NCI-H1105 treated with DMSO at 0.1 percent for 48 hours (cell line): Measurements from ENCODE around the gene NELFCD.
"Not testable (repeated sequence)": the region's sequence is repeated elsewhere in the genome, so short reads cannot be mapped to it uniquely, and the experiment has no call there.

Source experiments
- DNase-seq: peaks from one replicate; lab custom pipeline; 2025; lab: John Stamatoyannopoulos, UW

NELFCD gene

GRCh38 chr20:59010321-59010994 is 29.4 kb downstream of the NELFCD start:
- no peak for DNase-seq

DNA sequence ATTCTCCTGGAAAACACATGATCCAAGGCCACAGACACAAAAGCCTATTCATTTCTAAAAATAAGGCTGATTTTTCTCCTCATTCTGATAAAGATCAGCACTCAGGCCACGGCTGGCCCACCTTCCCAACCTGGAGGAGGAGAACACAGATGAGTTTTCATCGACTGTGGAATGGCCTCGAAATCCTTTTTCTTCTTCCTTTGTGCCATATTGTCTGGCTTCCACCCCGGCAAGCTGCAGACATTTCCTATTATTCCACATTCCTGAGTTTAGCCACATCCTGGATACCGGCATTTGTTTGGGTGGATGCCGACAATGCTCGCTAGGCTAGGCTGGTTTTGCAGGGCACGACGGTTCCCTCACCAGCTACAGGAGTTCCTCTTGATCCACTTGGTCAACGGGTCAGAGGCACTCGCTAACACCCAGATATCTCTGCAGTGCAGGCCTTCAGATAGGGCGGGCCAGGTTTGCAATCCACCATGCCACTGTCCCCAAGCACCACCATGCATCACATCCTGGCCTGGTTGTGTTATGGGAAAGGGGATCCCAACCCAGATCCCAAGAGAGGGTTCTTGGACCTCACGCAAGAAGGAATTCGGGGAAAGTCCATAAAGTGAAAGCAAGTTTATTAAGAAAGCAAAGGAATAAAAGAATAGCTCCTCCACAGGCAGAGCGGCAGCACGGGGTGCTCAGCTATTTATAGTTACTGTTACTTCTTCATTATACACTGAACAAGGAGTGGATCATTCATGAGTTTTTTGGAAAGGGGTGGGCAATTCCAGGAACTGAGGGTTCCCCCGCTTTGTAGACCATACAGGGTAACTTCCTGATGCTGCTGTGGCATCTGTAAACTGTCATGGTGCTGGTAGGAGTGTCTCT is 30.2 kb downstream of the NELFCD start:
- no peak for DNase-seq

- DNase-seq: not testable (repeated sequence)
These were observed 30.8 kb downstream of the NELFCD start for GRCh38 chr20:59011874-59012157.

DNA sequence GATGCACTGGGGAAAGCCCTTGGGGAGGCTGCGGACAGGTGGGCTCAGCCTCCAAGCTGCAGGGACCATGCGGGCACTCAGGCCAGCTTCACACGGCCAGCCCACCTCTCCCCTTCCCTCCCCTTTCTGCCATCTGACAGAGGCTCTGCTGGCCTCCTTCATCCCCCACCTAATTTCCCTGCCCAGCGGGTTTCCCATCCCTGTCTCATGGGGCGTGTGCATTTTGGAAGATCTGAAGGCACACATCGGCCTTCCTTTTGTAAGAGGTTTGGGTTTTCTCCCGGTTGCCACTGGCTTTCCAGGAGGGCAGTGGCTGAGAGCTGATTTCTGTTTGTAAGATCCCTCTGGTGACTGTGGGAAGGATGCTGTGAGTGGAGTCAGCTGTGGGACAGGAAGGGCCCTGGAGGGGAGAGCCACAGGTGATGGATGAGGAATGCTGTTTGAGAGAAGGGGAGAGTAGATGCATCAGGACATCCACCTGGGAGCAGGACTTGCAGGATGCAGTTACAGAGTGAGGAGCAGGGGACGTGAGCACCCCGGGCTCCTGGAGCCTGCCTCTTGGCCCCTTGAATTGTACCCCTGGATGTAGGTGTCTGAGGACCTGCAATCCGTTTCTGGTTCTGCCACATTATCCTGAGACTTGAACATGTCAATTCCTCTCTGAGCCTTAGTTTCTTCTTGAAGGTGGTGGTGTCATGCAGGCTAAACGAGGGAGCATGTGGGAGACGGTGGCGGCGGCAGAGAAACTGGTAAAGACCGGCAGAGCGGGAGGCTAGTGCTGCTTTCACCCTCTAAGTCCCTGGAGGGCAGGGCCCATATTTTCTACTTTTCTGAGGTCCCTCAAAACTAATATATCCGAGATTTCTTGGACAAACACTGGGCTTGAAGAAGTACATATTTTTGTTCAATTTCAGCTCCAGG is 32.2 kb downstream of the NELFCD start:
- DNase-seq: no peak

DNA sequence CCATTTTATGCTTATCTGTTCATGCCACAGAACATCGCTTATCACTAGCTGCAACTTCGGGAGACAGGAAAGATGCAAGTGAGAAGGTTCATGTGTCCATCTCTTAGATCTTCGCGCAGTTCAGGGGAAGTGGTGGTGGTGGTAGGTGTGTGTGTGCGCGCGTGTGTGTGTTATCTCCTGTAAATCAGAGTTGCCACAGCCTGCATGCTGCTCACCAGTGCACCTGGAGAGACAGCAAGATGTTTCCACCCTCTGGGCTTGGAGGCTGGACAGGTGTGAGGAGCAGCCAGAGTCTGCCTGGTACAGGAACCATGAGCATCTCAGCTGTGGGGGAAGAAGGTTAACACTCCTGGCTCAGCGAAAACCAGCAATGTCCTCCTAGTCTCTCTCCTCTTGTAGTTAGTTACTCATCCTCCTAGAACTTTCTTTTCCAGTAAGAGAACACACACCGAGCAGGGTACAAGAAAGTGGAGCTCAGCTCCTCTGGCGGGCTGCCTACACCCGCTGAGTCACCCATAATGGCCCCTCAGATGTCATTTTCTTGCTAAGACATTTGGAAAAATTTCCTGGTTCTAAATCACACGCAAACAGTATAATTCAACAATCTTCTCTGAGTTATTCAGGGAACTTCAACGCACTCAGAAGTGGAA is 33.0 kb downstream of the NELFCD start:
- no peak for DNase-seq

DNA sequence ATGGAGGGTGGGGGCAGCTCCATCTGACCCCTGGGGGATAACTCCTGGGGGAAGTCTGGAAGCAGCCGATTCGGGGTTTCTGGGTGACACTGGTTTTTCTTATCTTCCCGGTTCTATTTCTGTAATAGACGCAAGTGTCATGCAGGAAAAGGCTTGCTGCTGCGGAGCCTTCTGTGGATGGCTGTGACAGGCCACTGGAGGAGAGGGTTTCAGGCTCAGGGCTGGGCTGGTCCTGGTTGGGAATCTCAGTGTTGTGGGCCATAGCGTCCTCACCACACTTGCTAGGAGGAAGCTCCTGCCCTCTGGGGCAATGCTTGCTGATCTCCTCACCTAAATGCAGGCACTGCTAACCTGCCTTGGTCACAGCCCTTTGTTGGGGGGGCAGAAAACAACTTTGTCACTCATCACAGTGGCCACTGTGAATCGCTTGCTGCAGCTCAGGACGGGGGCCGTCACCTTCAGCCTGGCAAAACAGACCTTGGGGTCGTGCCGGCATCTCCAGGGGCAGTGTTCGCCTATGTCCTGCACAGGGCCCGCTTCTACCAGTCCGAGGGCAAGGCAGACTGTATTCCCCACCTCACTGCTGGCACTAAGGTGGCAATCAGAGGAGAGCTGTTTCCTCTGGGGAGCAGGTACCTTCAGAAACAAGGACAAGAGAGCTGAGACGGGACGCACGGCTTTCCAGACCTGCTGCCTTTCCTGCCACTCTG is 33.8 kb downstream of the NELFCD start:
- no peak for DNase-seq

DNA sequence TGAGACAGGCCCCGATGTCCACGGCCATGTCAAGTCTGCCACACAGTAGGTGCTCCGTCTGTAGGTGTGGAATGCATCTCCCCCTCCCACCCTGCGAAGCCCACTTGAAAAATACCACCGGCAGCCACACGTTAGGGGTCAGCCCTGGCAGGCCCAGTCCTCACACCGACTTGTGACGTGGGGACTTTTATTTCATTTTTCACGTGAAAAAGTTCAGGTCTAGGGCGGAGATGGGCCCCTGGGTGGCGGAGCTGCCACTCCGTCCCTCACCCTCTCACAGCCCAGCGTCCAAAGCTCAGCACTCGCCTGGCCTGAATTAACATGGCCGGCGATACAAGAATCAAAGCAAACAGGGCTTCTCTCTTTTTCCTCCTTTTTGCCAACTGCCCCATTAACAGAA is 34.4 kb downstream of the NELFCD start:
- DNase-seq: no peak

GRCh38 chr20:59015812-59016711 is 35.0 kb downstream of the NELFCD start:
- DNase-seq: no peak

DNA sequence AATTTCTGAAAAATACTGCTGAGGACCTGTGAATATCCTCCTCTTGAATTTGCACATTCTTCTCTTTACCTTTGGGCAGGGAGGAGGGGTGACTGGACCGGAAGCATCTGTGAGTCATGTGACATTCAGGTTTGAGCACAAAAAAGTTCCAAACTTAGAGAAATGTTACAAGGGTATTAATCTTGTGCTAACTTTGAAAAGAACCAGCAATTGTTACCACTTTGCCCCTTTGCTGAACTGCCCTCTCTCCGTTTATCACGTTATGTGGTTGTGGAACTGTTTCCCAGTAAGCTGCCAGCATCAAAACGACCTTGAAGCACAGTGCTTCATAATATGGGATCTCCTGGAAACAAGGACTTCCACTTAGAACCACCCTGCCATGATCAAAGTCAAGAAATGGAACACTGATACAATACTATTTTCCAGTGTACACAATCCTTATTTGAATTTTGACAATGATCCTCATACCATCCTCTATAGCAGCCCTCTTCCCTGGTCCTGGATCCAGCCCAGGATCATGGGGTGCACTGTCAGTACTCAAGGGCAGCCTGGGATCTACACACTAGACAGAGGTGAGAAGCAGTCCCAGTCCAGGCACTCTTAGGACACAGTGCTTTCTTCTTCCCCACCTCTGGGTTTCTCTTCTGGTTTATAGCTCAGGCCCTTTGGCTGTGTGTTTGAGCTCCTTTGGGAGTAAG is 35.9 kb downstream of the NELFCD start:
- DNase-seq: no peak

GRCh38 chr20:59017493-59018231 is 36.6 kb downstream of the NELFCD start:
- no peak for DNase-seq

- DNase-seq: no peak
These were observed 37.8 kb downstream of the NELFCD start for GRCh38 chr20:59018817-59019216.

GRCh38 chr20:59019217-59019616 is 38.2 kb downstream of the NELFCD start, which contains the start of gene TUBB1:
TUBB1 (plus strand) TSS chr20:59019429; CDS start chr20:59019523, 94 bp downstream.
- no peak for DNase-seq

GRCh38 chr20:59020938-59021551 is 40.0 kb downstream of the NELFCD start:
- DNase-seq: no peak

DNA sequence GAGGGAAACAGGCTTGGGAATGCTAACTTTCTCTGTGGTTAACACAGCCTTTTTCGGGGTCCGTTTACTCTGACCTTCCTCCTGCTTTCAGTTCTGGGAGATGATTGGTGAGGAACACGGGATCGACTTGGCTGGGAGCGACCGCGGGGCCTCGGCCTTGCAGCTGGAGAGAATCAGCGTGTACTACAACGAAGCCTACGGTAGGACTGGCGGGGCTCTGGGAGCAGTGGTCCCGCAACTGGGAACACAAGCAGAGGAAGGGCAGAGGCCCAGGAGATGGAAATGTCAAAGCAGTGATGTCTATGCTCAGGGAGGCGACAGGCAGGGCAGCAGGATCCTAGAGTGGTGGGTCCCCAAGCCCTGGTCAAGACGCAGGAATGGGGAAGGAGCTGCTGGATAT is 41.7 kb downstream of the NELFCD start:
- no peak for DNase-seq

- no peak for DNase-seq
These were observed 42.6 kb downstream of the NELFCD start for GRCh38 chr20:59023616-59024015.

DNA sequence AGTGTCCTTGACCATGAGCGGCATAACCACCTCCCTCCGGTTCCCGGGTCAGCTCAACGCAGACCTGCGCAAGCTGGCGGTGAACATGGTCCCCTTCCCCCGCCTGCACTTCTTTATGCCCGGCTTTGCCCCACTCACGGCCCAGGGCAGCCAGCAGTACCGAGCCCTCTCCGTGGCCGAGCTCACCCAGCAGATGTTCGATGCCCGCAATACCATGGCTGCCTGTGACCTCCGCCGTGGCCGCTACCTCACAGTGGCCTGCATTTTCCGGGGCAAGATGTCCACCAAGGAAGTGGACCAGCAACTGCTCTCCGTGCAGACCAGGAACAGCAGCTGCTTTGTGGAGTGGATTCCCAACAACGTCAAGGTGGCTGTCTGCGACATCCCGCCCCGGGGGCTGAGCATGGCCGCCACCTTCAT is 43.1 kb downstream of the NELFCD start:
- DNase-seq: no peak

DNA sequence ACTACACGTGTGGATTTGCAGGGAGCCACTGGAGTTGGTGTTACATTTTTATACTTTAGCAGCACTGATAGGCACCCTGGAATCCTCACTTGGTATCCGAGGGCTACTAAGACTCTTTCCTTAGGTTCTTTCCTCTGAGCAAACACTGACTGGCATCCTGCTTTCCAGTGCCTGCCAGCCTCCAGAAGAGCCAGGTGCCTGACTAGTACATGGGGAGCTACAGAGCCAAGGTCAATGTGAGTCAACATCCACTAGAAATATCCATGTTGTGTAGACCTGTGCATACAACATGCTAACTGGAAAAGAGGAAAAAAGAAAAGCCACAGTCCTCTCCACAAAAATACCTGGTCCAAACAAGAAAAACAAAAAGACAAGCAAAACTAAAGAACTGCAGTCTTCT is 44.0 kb downstream of the NELFCD start:
- no peak for DNase-seq

- DNase-seq: no peak
These were observed 44.5 kb downstream of the NELFCD start for GRCh38 chr20:59025511-59025910.
